GM23338 (cell line): Measurements from ENCODE around the gene MIER2. TPM values are rescaled to one million over a fixed set of nuclear protein-coding genes. Genes with fewer than 3 reads are reported as not detected.
"Not testable (repeated sequence)": the region's sequence is repeated elsewhere in the genome, so short reads cannot be mapped to it uniquely, and the experiment has no call there.

Experiments used
- ATAC-seq: fragments of 200-7000 bp; cut with Tn5 transposase; 3 replicates; pipeline ENCODE4 v1.9.1; 2020
- DNase-seq: peaks from one replicate; pipeline ENCODE4 v3.0.0-alpha.2; 2015; ENCODE audit warnings: low spot score
- H2AFZ ChIP-seq: fragments of 200-600 bp; sonication (generic); 2 replicates; pipeline ENCODE4 v1.8.0; 2016; ENCODE audit warnings: antibody characterized with exemption, mild to moderate bottlenecking, moderate library complexity
- H3F3A ChIP-seq: fragments of 200-600 bp; sonication (generic); replicated peaks from 2 replicates; pipeline ENCODE4 v1.8.0; 2017; ENCODE audit warnings: antibody characterized with exemption, mixed run types, low read depth
- H3K27ac ChIP-seq: fragments of 200-600 bp; sonication (generic); 2 replicates; pipeline ENCODE4 v1.6.1; 2016; ENCODE audit warnings: low read depth
- H3K27me3 ChIP-seq: fragments of 200-600 bp; sonication (generic); 2 replicates; pipeline ENCODE4 v1.8.0; 2016; ENCODE audit warnings: mild to moderate bottlenecking, mixed run types, moderate library complexity; ENCODE audit not compliant: insufficient read depth
- H3K36me3 ChIP-seq: fragments of 200-600 bp; sonication (generic); 2 replicates; pipeline ENCODE4 v1.8.0; 2016; ENCODE audit warnings: mild to moderate bottlenecking; ENCODE audit not compliant: insufficient read depth
- H3K4me1 ChIP-seq: fragments of 200-600 bp; sonication (generic); 2 replicates; pipeline ENCODE4 v1.8.0; 2016; ENCODE audit warnings: mild to moderate bottlenecking, moderate library complexity; ENCODE audit not compliant: insufficient read depth
- H3K4me2 ChIP-seq: fragments of 200-600 bp; sonication (generic); 2 replicates; pipeline ENCODE4 v1.7.1; 2017; ENCODE audit warnings: mixed run types
- H3K4me3 ChIP-seq: fragments of 200-600 bp; sonication (generic); 2 replicates; pipeline ENCODE4 v1.6.1; 2016; ENCODE audit warnings: mixed run types
- H3K79me2 ChIP-seq: fragments of 200-600 bp; sonication (generic); replicated peaks from 2 replicates; pipeline ENCODE4 v1.8.0; 2017; ENCODE audit warnings: mild to moderate bottlenecking; ENCODE audit not compliant: insufficient read depth
- H3K9me2 ChIP-seq: fragments of 200-600 bp; sonication (generic); 2 replicates; pipeline ENCODE4 v1.8.0; 2017; ENCODE audit not compliant: insufficient read depth
- H4K20me1 ChIP-seq: fragments of 200-600 bp; sonication (generic); replicated peaks from 2 replicates; pipeline ENCODE4 v1.8.0; 2017; ENCODE audit warnings: mild to moderate bottlenecking; ENCODE audit not compliant: insufficient read depth
- H3K27ac Mint-ChIP-seq: 2 replicates; pipeline ENCODE4 v1.8.0; 2020; ENCODE audit warnings: inconsistent platforms, mild to moderate bottlenecking, moderate library complexity, mixed read lengths
- H3K27me3 Mint-ChIP-seq: 3 replicates; pipeline ENCODE4 v1.8.0; 2022; ENCODE audit warnings: low read depth, mild to moderate bottlenecking, moderate library complexity, mixed read lengths, inconsistent platforms; ENCODE audit not compliant: insufficient read depth, poor library complexity
- H3K36me3 Mint-ChIP-seq: 3 replicates; pipeline ENCODE4 v1.8.0; 2021; ENCODE audit warnings: low read depth, mild to moderate bottlenecking, inconsistent platforms, moderate library complexity, mixed read lengths
- H3K4me1 Mint-ChIP-seq: 3 replicates; pipeline ENCODE4 v1.8.0; 2020; ENCODE audit warnings: mild to moderate bottlenecking, inconsistent platforms, mixed read lengths
- H3K4me3 Mint-ChIP-seq: 3 replicates; pipeline ENCODE4 v1.8.0; 2021; ENCODE audit warnings: moderate library complexity, mild to moderate bottlenecking, inconsistent platforms, mixed read lengths
- H3K9me3 Mint-ChIP-seq: 3 replicates; pipeline ENCODE4 v1.8.0; 2020; ENCODE audit warnings: moderate library complexity, mild to moderate bottlenecking, inconsistent platforms, mixed read lengths
- CREB1 ChIP-seq: fragments of 250-450 bp; sonication (Bioruptor Pico); IDR thresholded peaks from 2 replicates; pipeline ENCODE4 v1.5.0; 2020; ENCODE audit warnings: low read depth, mild to moderate bottlenecking, moderate library complexity
- CTCF ChIP-seq, 2 experiments: fragments of 200-600 bp in 1 of 2; sonication (generic) in 1 of 2; conservative IDR thresholded peaks; 2 replicates each; pipeline versions ENCODE4 v1.5.1 to v1.6.1; 2016 to 2017; ENCODE audit warnings: antibody characterized with exemption in 2 of 2, low read depth in 2 of 2, mild to moderate bottlenecking in 2 of 2, moderate library complexity in 1 of 2
- EZH2phosphoT487 ChIP-seq: fragments of 200-600 bp; sonication (generic); IDR thresholded peaks from one replicate; pipeline ENCODE4 v1.8.1; 2018; ENCODE audit warnings: antibody characterized with exemption; ENCODE audit not compliant: unreplicated experiment
- JUNB ChIP-seq: IDR thresholded peaks from one replicate; pipeline ENCODE4 v1.6.1; 2016; ENCODE audit warnings: antibody characterized with exemption; ENCODE audit not compliant: unreplicated experiment
- NANOG ChIP-seq: IDR thresholded peaks from 2 replicates; pipeline ENCODE4 v1.6.1; 2016; ENCODE audit warnings: antibody characterized with exemption, borderline replicate concordance
- STAT1 ChIP-seq: IDR thresholded peaks from one replicate; pipeline ENCODE4 v1.6.1; 2016; ENCODE audit warnings: antibody characterized with exemption; ENCODE audit not compliant: unreplicated experiment
- ZNF114 ChIP-seq: fragments of 250-450 bp; sonication (Bioruptor Pico); IDR thresholded peaks from 2 replicates; pipeline ENCODE4 v1.5.0; 2020; ENCODE audit warnings: mild to moderate bottlenecking, moderate library complexity
- polyA plus RNA-seq: library from polyadenylated mRNA; unstranded; fragments of >200 nt; fragmentation: Nextera tagmentation; extraction: Ambion mirVana; gene quantifications from 2 replicates; pipeline ENCODE4 v1.2.1, GENCODE V29; 2016
- total RNA-seq: library from RNA; depleted of rRNA; stranded (reverse); fragments of >200 nt; shearing (Covaris generic); gene quantifications from 2 replicates; pipeline ENCODE4 v1.2.3, GENCODE V29; 2014
- TF ChIP-seq, protein P1 (sequence below): IDR thresholded peaks from 2 replicates; pipeline ENCODE4 v1.6.1; 2016; ENCODE audit warnings: antibody characterized with exemption
- TF ChIP-seq, protein P2 (sequence below): fragments of 250-450 bp; sonication (Bioruptor Pico); IDR thresholded peaks from 2 replicates; pipeline ENCODE4 v1.5.0; 2020; ENCODE audit warnings: mild to moderate bottlenecking, moderate library complexity

MIER2 gene
- total and polyA plus RNA-seq, 2 experiments from 2014 or later, result 30.2 to 37.9 TPM

DNA sequence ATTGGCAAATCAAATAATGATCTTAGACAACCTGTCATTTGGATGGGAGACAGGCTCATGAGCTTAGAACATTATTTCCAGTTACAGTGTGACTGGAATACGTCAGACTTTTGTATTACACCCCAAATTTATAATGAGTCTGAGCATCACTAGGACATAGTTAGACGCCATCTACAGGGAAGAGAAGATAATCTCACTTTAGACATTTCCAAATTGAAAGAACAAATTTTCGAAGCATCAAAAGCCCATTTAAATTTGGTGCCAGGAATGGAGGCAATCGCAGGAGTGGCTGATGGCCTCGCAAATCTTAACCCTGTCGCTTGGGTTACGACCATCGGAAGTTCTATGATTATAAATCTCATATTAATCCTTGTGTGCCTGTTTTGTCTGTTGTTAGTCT lies 41.6 kb upstream of the MIER2 start:
- H2AFZ ChIP-seq, H3K36me3 Mint-ChIP-seq, H4K20me1 ChIP-seq, H3K27ac Mint-ChIP-seq, H3K4me3 Mint-ChIP-seq, ATAC-seq, H3K36me3 ChIP-seq, H3F3A ChIP-seq, H3K4me2 ChIP-seq, H3K27ac ChIP-seq, H3K79me2 ChIP-seq, H3K9me2 ChIP-seq, DNase-seq, H3K27me3 ChIP-seq, H3K4me3 ChIP-seq: not testable (repeated sequence)
- TF ChIP-seq CTCF (conservative IDR thresholded peaks at IDR 0.05; ENCODE audit: low read depth in 2 of 2), result peak in 1 of 2 experiments; percentile 29; a peak in 2 of 4 replicates
- Mint-ChIP-seq H3K9me3 (peaks cover 17% of the 10 kb centered on the region), H3K4me1 (peaks cover 23% of the 10 kb centered on the region), H3K27me3 (peaks cover 20% of the 10 kb centered on the region)
- H3K4me1 ChIP-seq, result peaks cover 16% of the 10 kb centered on the region; the same call in 1 of the 2 replicates

DNA sequence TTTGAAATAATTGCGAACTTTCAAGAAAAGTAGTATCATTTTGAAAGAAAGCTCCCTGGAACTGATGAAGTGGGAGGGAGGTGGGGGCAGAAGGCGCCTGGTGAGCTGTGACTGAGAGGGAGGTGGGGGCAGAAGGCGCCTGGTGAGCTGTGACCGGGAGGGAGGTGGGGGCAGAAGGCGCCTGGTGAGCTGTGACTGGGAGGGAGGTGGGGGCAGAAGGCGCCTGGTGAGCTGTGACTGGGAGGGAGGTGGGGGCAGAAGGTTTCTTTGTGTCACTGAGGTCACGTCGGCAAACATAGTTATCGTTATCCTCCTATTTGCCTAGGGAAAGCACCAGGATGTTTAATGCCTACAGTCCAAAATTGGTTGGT lies 40.2 kb upstream of the MIER2 start:
- H3K36me3 ChIP-seq, result no peaks in the 10 kb centered on the region
- no peaks in the 10 kb centered on the region for H3F3A ChIP-seq
- H3K4me1 Mint-ChIP-seq, result peaks cover 23% of the 10 kb centered on the region
- no peak overlapping the region for H3K27ac Mint-ChIP-seq
- DNase-seq, result no peak
- no peak overlapping the region for H3K4me3 Mint-ChIP-seq
- no peaks in the 10 kb centered on the region for H4K20me1 ChIP-seq
- H3K9me3 Mint-ChIP-seq, result peaks cover 25% of the 10 kb centered on the region
- H3K4me1 ChIP-seq, result peaks cover 16% of the 10 kb centered on the region; the same call in 1 of the 2 replicates
- H3K4me3 ChIP-seq, result no peak overlapping the region
- H3K27me3 Mint-ChIP-seq, result peaks cover 22% of the 10 kb centered on the region
- no peak for ATAC-seq
- H3K79me2 ChIP-seq, result no peaks in the 10 kb centered on the region
- peaks cover 3% of the 10 kb centered on the region; the same call in 2 of the 3 replicates for H3K36me3 Mint-ChIP-seq
- H3K27ac ChIP-seq, result no peak overlapping the region
- H2AFZ ChIP-seq, result peak overlapping the region; percentile 90; the same call in 1 of the 2 replicates
- no peaks in the 10 kb centered on the region for H3K9me2 ChIP-seq
- no peaks in the 10 kb centered on the region for H3K27me3 ChIP-seq
- H3K4me2 ChIP-seq, result no peak overlapping the region
- TF ChIP-seq, protein P1, sequence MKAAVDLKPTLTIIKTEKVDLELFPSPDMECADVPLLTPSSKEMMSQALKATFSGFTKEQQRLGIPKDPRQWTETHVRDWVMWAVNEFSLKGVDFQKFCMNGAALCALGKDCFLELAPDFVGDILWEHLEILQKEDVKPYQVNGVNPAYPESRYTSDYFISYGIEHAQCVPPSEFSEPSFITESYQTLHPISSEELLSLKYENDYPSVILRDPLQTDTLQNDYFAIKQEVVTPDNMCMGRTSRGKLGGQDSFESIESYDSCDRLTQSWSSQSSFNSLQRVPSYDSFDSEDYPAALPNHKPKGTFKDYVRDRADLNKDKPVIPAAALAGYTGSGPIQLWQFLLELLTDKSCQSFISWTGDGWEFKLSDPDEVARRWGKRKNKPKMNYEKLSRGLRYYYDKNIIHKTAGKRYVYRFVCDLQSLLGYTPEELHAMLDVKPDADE, result no peak
- TF ChIP-seq EZH2phosphoT487 (no peak), ZNF114 (CRISPR knock-in tag) (no peak), CTCF (conservative IDR thresholded peaks at IDR 0.05; ENCODE audit: low read depth in 2 of 2) (no peak), NANOG (no peak), JUNB (no peak), STAT1 (no peak), CREB1 (CRISPR knock-in tag) (no peak)
- TF ChIP-seq, protein P2, sequence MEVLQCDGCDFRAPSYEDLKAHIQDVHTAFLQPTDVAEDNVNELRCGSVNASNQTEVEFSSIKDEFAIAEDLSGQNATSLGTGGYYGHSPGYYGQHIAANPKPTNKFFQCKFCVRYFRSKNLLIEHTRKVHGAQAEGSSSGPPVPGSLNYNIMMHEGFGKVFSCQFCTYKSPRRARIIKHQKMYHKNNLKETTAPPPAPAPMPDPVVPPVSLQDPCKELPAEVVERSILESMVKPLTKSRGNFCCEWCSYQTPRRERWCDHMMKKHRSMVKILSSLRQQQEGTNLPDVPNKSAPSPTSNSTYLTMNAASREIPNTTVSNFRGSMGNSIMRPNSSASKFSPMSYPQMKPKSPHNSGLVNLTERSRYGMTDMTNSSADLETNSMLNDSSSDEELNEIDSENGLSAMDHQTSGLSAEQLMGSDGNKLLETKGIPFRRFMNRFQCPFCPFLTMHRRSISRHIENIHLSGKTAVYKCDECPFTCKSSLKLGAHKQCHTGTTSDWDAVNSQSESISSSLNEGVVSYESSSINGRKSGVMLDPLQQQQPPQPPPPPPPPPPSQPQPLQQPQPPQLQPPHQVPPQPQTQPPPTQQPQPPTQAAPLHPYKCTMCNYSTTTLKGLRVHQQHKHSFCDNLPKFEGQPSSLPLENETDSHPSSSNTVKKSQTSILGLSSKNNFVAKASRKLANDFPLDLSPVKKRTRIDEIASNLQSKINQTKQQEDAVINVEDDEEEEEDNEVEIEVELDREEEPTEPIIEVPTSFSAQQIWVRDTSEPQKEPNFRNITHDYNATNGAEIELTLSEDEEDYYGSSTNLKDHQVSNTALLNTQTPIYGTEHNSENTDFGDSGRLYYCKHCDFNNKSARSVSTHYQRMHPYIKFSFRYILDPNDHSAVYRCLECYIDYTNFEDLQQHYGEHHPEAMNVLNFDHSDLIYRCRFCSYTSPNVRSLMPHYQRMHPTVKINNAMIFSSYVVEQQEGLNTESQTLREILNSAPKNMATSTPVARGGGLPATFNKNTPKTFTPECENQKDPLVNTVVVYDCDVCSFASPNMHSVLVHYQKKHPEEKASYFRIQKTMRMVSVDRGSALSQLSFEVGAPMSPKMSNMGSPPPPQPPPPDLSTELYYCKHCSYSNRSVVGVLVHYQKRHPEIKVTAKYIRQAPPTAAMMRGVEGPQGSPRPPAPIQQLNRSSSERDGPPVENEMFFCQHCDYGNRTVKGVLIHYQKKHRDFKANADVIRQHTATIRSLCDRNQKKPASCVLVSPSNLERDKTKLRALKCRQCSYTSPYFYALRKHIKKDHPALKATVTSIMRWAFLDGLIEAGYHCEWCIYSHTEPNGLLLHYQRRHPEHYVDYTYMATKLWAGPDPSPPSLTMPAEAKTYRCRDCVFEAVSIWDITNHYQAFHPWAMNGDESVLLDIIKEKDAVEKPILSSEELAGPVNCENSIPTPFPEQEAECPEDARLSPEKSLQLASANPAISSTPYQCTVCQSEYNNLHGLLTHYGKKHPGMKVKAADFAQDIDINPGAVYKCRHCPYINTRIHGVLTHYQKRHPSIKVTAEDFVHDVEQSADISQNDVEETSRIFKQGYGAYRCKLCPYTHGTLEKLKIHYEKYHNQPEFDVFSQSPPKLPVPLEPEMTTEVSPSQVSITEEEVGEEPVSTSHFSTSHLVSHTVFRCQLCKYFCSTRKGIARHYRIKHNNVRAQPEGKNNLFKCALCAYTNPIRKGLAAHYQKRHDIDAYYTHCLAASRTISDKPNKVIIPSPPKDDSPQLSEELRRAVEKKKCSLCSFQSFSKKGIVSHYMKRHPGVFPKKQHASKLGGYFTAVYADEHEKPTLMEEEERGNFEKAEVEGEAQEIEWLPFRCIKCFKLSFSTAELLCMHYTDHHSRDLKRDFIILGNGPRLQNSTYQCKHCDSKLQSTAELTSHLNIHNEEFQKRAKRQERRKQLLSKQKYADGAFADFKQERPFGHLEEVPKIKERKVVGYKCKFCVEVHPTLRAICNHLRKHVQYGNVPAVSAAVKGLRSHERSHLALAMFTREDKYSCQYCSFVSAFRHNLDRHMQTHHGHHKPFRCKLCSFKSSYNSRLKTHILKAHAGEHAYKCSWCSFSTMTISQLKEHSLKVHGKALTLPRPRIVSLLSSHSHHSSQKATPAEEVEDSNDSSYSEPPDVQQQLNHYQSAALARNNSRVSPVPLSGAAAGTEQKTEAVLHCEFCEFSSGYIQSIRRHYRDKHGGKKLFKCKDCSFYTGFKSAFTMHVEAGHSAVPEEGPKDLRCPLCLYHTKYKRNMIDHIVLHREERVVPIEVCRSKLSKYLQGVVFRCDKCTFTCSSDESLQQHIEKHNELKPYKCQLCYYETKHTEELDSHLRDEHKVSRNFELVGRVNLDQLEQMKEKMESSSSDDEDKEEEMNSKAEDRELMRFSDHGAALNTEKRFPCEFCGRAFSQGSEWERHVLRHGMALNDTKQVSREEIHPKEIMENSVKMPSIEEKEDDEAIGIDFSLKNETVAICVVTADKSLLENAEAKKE, result no peak
